ENCODE measurements around the gene KLF7.

The KLF7 gene

DNA sequence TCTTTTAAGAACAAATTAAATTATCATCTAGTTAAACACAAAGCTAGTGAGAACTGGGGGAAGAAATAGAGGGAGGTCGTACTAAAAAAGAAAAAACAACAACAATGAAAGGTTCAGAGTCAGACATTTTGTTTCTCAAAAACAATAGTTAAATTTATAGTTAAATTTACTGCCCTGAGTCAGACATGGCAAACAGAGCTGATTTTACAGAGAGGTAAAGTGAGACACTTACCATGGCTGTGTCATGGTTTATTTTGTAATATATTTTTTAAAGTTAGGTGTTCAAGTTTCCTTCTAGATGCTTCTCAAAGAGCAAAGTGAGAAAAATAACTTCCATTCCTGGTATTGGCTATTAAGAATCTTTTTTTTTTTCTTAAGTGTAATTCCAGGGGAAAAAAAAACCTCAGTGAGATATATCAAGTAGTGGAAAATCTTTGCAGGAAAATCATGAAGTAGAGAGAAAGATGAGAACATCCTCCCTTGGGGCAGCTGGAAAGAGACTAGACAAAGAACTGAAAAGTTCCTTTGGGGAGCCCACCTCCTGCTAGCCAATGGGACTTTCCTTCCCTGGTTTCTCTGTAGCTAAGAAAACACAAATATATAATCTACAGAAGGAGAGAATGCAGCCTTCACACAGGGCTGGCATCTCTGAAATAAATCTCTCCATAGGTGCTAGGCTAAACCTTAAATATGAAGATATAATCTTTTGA is 12.3 kb downstream of the KLF7 start:
- Histone ChIP-seq H3K4me3 (ENCODE audit: low read depth in 1 of 2, low read length in 2 of 2) (no peak overlapping the region), H3K79me2 (ENCODE audit: insufficient read depth, low read length) (no peaks in the 10 kb centered on the region), H3K4me1 (ENCODE audit: insufficient read depth, low read length) (no peaks in the 10 kb centered on the region), H3K36me3 (ENCODE audit: insufficient read depth, low read length) (no peaks in the 10 kb centered on the region), H3K27me3 (ENCODE audit: insufficient read depth, low read length, poor library complexity) (no peaks in the 10 kb centered on the region), H2AFZ (ENCODE audit: low read depth, low read length) (no peak overlapping the region), H3K4me2 (ENCODE audit: insufficient read depth, low read length) (no peak overlapping the region), H3K9ac (ENCODE audit: low read depth, low read length) (no peak overlapping the region), H3K9me3 (ENCODE audit: insufficient read depth, low read length, severe bottlenecking) (no peaks in the 10 kb centered on the region), H4K20me1 (ENCODE audit: insufficient read depth, low read length) (no peaks in the 10 kb centered on the region), H3K27ac (ENCODE audit: low read length) (no peak overlapping the region)
- DNase-seq (no peak), ATAC-seq (ENCODE audit: insufficient read depth, low read depth) (no peak)
- TF ChIP-seq CTCF (IDR thresholded peaks at IDR 0.05; ENCODE audit: borderline replicate concordance, extremely low read depth, low read length, poor library complexity, severe bottlenecking), result no peak
- no peak for TF ChIP-seq EZH2 (IDR thresholded peaks at IDR 0.05; ENCODE audit: borderline replicate concordance, low read depth, low read length, severe bottlenecking)

- Histone ChIP-seq H3K9me3 (ENCODE audit: insufficient read depth, low read length, severe bottlenecking) (no peaks in the 10 kb centered on the region), H3K27ac (ENCODE audit: low read length) (no peak overlapping the region), H3K36me3 (ENCODE audit: insufficient read depth, low read length) (no peaks in the 10 kb centered on the region), H3K79me2 (ENCODE audit: insufficient read depth, low read length) (no peaks in the 10 kb centered on the region), H3K4me2 (ENCODE audit: insufficient read depth, low read length) (no peak overlapping the region), H3K9ac (ENCODE audit: low read depth, low read length) (no peak overlapping the region), H2AFZ (ENCODE audit: low read depth, low read length) (no peak overlapping the region), H3K4me1 (ENCODE audit: insufficient read depth, low read length) (no peaks in the 10 kb centered on the region), H3K4me3 (ENCODE audit: low read depth in 1 of 2, low read length in 2 of 2) (no peak overlapping the region), H4K20me1 (ENCODE audit: insufficient read depth, low read length) (no peaks in the 10 kb centered on the region), H3K27me3 (ENCODE audit: insufficient read depth, low read length, poor library complexity) (no peaks in the 10 kb centered on the region)
- TF ChIP-seq EZH2 (IDR thresholded peaks at IDR 0.05; ENCODE audit: borderline replicate concordance, low read depth, low read length, severe bottlenecking) (no peak), CTCF (IDR thresholded peaks at IDR 0.05; ENCODE audit: borderline replicate concordance, extremely low read depth, low read length, poor library complexity, severe bottlenecking) (no peak)
- ATAC-seq (ENCODE audit: insufficient read depth, low read depth) (no peak), DNase-seq (no peak)
Measured at GRCh38 chr2:207151048-207151447, 14.7 kb downstream of the KLF7 start.

GRCh38 chr2:207150284-207150683 is 15.5 kb downstream of the KLF7 start:
- Histone ChIP-seq H3K27me3 (ENCODE audit: insufficient read depth, low read length, poor library complexity) (no peaks in the 10 kb centered on the region), H3K4me3 (ENCODE audit: low read depth in 1 of 2, low read length in 2 of 2) (no peak overlapping the region), H2AFZ (ENCODE audit: low read depth, low read length) (no peak overlapping the region), H3K79me2 (ENCODE audit: insufficient read depth, low read length) (no peaks in the 10 kb centered on the region), H3K9ac (ENCODE audit: low read depth, low read length) (no peak overlapping the region), H3K9me3 (ENCODE audit: insufficient read depth, low read length, severe bottlenecking) (no peaks in the 10 kb centered on the region), H4K20me1 (ENCODE audit: insufficient read depth, low read length) (no peaks in the 10 kb centered on the region), H3K36me3 (ENCODE audit: insufficient read depth, low read length) (no peaks in the 10 kb centered on the region), H3K27ac (ENCODE audit: low read length) (no peak overlapping the region), H3K4me2 (ENCODE audit: insufficient read depth, low read length) (no peak overlapping the region), H3K4me1 (ENCODE audit: insufficient read depth, low read length) (no peaks in the 10 kb centered on the region)
- DNase-seq, result no peak
- no peak for ATAC-seq (ENCODE audit: insufficient read depth, low read depth)
- TF ChIP-seq EZH2 (IDR thresholded peaks at IDR 0.05; ENCODE audit: borderline replicate concordance, low read depth, low read length, severe bottlenecking) (no peak), CTCF (IDR thresholded peaks at IDR 0.05; ENCODE audit: borderline replicate concordance, extremely low read depth, low read length, poor library complexity, severe bottlenecking) (no peak)

Measured in DND-41 (cell line).